Endodermal cell (in vitro differentiated cells): ENCODE data around the gene RDH11. TPM values are rescaled to one million over a fixed set of nuclear protein-coding genes. Genes with fewer than 3 reads are reported as not detected.

Source experiments
- DNase-seq: peaks from one replicate; pipeline ENCODE4 v3.0.0-alpha.2; 2017
- H3K27ac ChIP-seq: 2 replicates; pipeline ENCODE4 v1.5.1; 2013; ENCODE audit warnings: mild to moderate bottlenecking, low read depth, low read length, moderate library complexity
- H3K27me3 ChIP-seq: 2 replicates; pipeline ENCODE4 v1.6.1; 2013; ENCODE audit warnings: mild to moderate bottlenecking, low read length, moderate library complexity; ENCODE audit not compliant: insufficient read depth, control insufficient read depth, poor library complexity, severe bottlenecking
- H3K36me3 ChIP-seq: 2 replicates; pipeline ENCODE4 v1.7.0; 2013; ENCODE audit warnings: mild to moderate bottlenecking, low read length, moderate library complexity; ENCODE audit not compliant: control insufficient read depth, insufficient read depth
- H3K4me1 ChIP-seq: one replicate; pipeline ENCODE4 v1.7.0; 2013; ENCODE audit warnings: low read length; ENCODE audit not compliant: control insufficient read depth, insufficient read depth
- H3K4me3 ChIP-seq: 2 replicates; pipeline ENCODE4 v1.5.1; 2013; ENCODE audit warnings: mild to moderate bottlenecking, low read length, moderate library complexity
- H3K9ac ChIP-seq: 2 replicates; pipeline ENCODE4 v1.6.1; 2013; ENCODE audit warnings: mild to moderate bottlenecking, low read length, moderate library complexity; ENCODE audit not compliant: poor library complexity, severe bottlenecking; ENCODE audit errors: extremely low read depth
- H3K9me3 ChIP-seq: 2 replicates; pipeline ENCODE4 v1.6.1; 2013; ENCODE audit warnings: mild to moderate bottlenecking, low read length, moderate library complexity; ENCODE audit not compliant: control insufficient read depth
- H3K27ac Mint-ChIP-seq: 2 replicates; pipeline ENCODE4 v1.8.0; 2020; ENCODE audit warnings: mixed read lengths
- H3K27me3 Mint-ChIP-seq: 2 replicates; pipeline ENCODE4 v1.8.0; 2021; ENCODE audit warnings: mild to moderate bottlenecking, mixed read lengths; ENCODE audit not compliant: insufficient read depth
- H3K36me3 Mint-ChIP-seq: 2 replicates; pipeline ENCODE4 v1.8.0; 2020; ENCODE audit warnings: low read depth, mixed read lengths
- H3K4me1 Mint-ChIP-seq: 2 replicates; pipeline ENCODE4 v1.8.0; 2020; ENCODE audit warnings: mixed read lengths
- H3K4me3 Mint-ChIP-seq: 2 replicates; pipeline ENCODE4 v1.8.0; 2020; ENCODE audit warnings: mild to moderate bottlenecking, moderate library complexity, mixed read lengths
- H3K9me3 Mint-ChIP-seq: 2 replicates; pipeline ENCODE4 v1.8.0; 2020; ENCODE audit warnings: mild to moderate bottlenecking, mixed read lengths
- CTCF ChIP-seq: fragments of 200-600 bp; sonication (generic); conservative IDR thresholded peaks from 2 replicates; pipeline ENCODE4 v1.5.0; 2021; ENCODE audit warnings: antibody characterized with exemption, mild to moderate bottlenecking
- WGBS, 2 experiments: methylation state at CpG; one replicate each; pipeline versions ENCODE4 v1.1.5 to v1.1.7; 2013; ENCODE audit warnings: missing lambda C conversion rate in 2 of 2, mixed read lengths in 1 of 2; ENCODE audit not compliant: insufficient coverage in 1 of 2, insufficient read length in 1 of 2; 5-methylcytosine and 5-hydroxymethylcytosine counted together
- total RNA-seq, 2 donors: library from RNA; stranded (reverse); fragmentation: NEBNext Ultra II Directional in 1 of 2; extraction: Animal tissue kit (Norgen Biotek cat#: 25700) in 1 of 2; gene quantifications; 2 replicates in 1 of 2; 3 replicates in 1 of 2; pipeline ENCODE4 v1.2.1, GENCODE V29; 2021

The RDH11 gene
- total RNA-seq, 2 donors from 2014 or later: 73.5 to 75.0 TPM

- WGBS, 2 experiments: 78 to 96% methylated on average over 4 to 7 of the region's 7 CpGs
- no peak overlapping the region for H3K9ac ChIP-seq
- H3K4me1 Mint-ChIP-seq: peaks cover 13% of the 10 kb centered on the region
- H3K9me3 ChIP-seq: peaks cover 4% of the 10 kb centered on the region
- H3K4me3 Mint-ChIP-seq: no peak overlapping the region
- DNase-seq: no peak
- no peak overlapping the region for H3K27ac Mint-ChIP-seq
- H3K27me3 ChIP-seq: no peaks in the 10 kb centered on the region
- no peaks in the 10 kb centered on the region for H3K36me3 Mint-ChIP-seq
- H3K27me3 Mint-ChIP-seq: peaks cover 11% of the 10 kb centered on the region
- no peak overlapping the region for H3K27ac ChIP-seq
- H3K36me3 ChIP-seq: no peaks in the 10 kb centered on the region
- peaks cover 8% of the 10 kb centered on the region for H3K9me3 Mint-ChIP-seq
- TF ChIP-seq CTCF: no peak
- no peaks in the 10 kb centered on the region for H3K4me1 ChIP-seq
- no peak overlapping the region for H3K4me3 ChIP-seq
Observed at GRCh38 chr14:67727361-67727760, 31.8 kb upstream of the RDH11 start.

- Histone ChIP-seq H3K9ac (no peak overlapping the region), H3K27me3 (peaks cover 12% of the 10 kb centered on the region), H3K9me3 (peaks cover 4% of the 10 kb centered on the region), H3K4me3 (no peak overlapping the region), H3K4me1 (no peaks in the 10 kb centered on the region), H3K36me3 (no peaks in the 10 kb centered on the region), H3K27ac (no peak overlapping the region)
- peaks cover 8% of the 10 kb centered on the region for H3K9me3 Mint-ChIP-seq
- H3K4me3 Mint-ChIP-seq: no peak overlapping the region
- 95% methylated on average over 5 of the region's 5 CpGs; no CpG with 5 or more reads in 1 of the 2 experiments for WGBS, 2 experiments
- peaks cover 14% of the 10 kb centered on the region for H3K27me3 Mint-ChIP-seq
- no peaks in the 10 kb centered on the region for H3K36me3 Mint-ChIP-seq
- no peak overlapping the region for H3K27ac Mint-ChIP-seq
- TF ChIP-seq CTCF: no peak
- H3K4me1 Mint-ChIP-seq: peaks cover 13% of the 10 kb centered on the region
- DNase-seq: no peak
Observed at GRCh38 chr14:67725171-67725570, 29.6 kb upstream of the RDH11 start.

GRCh38 chr14:67722293-67722692, 26.7 kb upstream of the RDH11 start:
- Histone ChIP-seq H3K9ac (no peak overlapping the region), H3K4me1 (no peaks in the 10 kb centered on the region), H3K9me3 (peaks cover 4% of the 10 kb centered on the region), H3K27ac (no peak overlapping the region), H3K4me3 (no peak overlapping the region), H3K36me3 (no peaks in the 10 kb centered on the region), H3K27me3 (peaks cover 16% of the 10 kb centered on the region)
- H3K9me3 Mint-ChIP-seq: peaks cover 8% of the 10 kb centered on the region
- TF ChIP-seq CTCF: no peak
- no peak overlapping the region for H3K27ac Mint-ChIP-seq
- peaks cover 16% of the 10 kb centered on the region for H3K27me3 Mint-ChIP-seq
- no peak overlapping the region for H3K4me3 Mint-ChIP-seq
- peak; percentile 82 for DNase-seq
- 66 to 79% methylated on average over 2 to 3 of the region's 3 CpGs for WGBS, 2 experiments
- H3K36me3 Mint-ChIP-seq: no peaks in the 10 kb centered on the region
- H3K4me1 Mint-ChIP-seq: peaks cover 4% of the 10 kb centered on the region
